Stimulated activated CD4-positive, alpha-beta T cell treated with anti-CD3 and anti-CD28 coated beads, Interleukin-12 subunit alpha, Interleukin-12 subunit beta, amount 100 ng/mL, for 48 hours (primary cell): ENCODE measurements around the gene UNC5B.
"Not testable (repeated sequence)": the region's sequence is repeated elsewhere in the genome, so short reads cannot be mapped to it uniquely, and the experiment has no call there.

Experiments used
- DNase-seq, 3 donors: peaks; one replicate each; pipeline ENCODE4 v3.0.0-alpha.2; 2020; ENCODE audit warnings: low read depth in 2 of 3, low spot score in 1 of 3

UNC5B gene

DNA sequence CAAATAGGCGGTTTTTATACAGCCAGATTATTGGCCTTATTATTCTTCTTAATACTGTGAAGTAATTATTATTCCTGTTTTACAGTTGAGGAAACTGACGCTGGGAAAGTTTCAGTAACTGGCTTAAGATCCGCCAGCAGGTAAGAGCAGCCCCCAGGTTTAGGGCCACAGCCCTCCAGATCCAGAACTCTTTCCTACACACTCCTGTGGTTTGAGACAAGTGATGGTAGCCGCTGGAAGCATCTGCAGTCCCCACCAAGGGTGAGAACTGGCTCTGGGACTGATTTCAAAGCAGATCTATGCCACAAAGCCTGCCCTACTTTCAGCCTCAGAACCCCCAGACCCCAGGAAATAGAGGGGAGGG is 3.0 kb upstream of the UNC5B start:
- DNase-seq, result no peak

DNA sequence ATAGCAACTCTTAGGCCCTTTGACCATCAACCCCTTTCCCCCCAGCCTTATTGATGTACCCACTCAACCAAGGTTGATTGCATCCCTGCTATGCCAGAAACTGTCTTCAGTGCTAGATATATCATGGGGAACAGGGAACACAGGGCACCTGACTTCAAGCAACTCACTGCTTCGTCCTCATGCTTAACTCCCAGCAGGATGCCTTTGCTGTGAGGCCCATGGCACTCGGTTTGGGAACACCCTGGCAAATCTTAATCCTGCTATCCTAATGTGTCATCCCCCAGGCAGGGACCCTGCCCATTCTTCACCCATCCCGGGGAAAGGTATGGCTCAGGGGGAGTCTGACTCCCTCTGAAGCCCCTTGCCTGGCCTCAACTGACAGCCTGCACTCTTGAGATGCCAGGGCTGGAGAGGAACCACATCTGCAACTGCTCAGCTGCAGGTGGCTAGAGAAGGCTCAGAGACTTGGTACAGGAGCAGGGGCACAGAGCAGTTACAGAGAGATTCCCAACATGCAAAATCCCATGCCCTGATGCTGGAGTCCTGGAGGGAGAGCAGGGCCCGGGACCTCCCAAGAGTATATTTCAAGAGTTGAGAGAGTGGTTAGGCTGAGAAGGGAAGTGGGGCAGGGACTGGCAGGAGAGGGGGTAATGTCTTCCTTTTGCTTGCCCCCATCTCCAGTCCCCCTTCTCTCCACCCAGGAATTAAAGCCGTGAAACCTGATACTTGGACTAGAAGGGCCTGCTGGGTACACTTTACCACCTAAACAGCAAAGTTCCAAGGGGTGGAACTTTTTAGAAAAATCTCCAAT is 2.4 kb upstream of the UNC5B start:
- no peak for DNase-seq

GRCh38 chr10:71210542-71210871 is 1.9 kb upstream of the UNC5B start:
- no peak for DNase-seq

GRCh38 chr10:71211053-71211452 is 1.3 kb upstream of the UNC5B start:
- DNase-seq, result no peak

DNA sequence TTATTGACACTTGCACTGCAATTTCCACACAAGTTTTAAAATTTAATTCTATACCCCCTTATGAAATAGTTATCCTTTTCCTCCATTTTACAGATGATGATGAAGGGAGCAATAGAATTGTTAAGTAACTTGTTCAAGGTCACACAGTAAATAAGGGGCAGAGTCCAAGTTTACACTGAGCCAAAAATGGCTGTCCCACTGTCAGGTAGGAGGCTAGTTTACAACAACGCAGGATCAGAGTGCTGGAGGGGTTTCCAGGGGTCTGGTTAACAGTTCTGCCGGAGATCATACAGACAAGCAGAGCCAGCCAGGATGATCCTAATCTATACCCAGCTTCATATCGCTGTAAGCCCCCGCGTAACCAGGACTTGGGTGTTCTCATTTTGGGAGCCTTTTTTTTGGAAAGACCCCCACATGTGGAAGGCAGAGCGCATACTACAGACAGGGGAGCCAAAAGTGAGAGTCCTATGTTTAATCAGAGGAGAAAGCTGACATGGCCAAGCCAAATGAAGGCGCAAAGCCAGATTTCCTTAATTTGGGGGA is 524 bp upstream of the UNC5B start:
- no peak for DNase-seq

DNA sequence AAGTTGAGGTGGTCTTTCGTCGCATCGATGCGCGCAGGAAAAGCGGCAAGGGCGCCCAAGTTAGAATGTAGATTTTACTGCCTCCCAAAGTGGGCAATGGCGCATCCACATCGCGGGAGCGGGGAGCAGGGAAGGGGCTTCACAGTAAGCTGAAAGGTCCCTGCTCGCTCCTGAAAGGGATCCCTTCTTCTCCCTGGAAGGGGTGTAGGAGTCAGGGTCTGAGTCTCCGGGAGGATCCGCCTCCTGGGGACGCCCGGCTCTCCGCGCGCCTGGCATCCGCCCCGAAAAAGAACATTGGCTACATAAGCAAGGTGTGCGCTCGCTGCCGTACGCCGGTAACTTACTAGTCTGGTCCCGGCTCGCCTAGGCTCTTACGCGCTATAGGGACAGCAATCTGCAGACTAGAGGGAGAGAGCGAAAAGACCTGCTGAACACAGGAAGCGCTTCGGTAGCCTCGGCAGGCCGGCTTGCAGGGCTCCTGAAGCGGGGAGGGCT is 804 bp downstream of the UNC5B start:
- DNase-seq, result no peak

- DNase-seq, result no peak
These were observed 1.5 kb downstream of the UNC5B start for GRCh38 chr10:71213761-71214440.

- DNase-seq, result no peak
These were observed 2.5 kb downstream of the UNC5B start for GRCh38 chr10:71214641-71215559.

DNA sequence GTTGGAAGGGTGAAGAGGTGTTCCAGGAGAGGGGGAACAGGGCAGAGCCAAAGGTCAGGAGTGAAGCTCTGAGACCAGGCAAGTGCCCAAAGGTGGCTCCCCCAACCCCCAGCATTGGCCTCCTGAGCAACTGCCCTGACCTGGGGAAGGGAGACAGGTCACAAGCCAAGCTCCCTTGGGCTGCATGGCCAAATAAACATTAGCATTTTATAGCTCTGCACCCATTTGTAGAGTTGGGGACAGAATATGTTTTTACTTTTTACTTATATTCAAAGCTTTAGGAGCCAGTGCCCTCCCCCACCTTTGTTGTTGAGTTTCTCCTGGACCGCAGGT is 4.0 kb downstream of the UNC5B start:
- no peak for DNase-seq

GRCh38 chr10:71216751-71217265 is 4.4 kb downstream of the UNC5B start:
- no peak for DNase-seq

GRCh38 chr10:71217266-71218045 is 5.1 kb downstream of the UNC5B start:
- no peak for DNase-seq

- DNase-seq, result no peak
These were observed 5.8 kb downstream of the UNC5B start for GRCh38 chr10:71218046-71218650.

DNA sequence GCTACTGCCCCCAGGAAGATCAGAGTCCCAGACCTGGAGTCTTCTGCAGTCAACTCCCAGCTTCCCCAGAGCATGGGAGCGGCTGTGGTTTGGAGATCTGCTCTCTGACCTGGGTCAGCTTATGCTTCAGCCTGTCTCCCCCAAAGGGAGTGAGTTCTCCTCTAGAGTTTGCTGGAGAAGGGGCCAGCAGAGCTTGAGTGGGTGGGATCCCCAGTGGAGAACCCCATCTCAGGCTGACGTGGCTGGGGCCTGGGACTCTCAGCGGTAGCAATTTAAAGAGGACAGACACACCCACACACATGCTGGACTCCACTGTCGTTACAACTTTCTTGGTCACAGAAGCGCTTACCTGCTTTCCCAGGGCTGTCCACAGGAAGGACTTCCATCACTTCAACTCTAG is 6.3 kb downstream of the UNC5B start:
- DNase-seq, result no peak

- not testable (repeated sequence) for DNase-seq
These were observed 7.0 kb downstream of the UNC5B start for GRCh38 chr10:71219236-71219917.

GRCh38 chr10:71219918-71220688 is 7.7 kb downstream of the UNC5B start:
- DNase-seq, result no peak

DNA sequence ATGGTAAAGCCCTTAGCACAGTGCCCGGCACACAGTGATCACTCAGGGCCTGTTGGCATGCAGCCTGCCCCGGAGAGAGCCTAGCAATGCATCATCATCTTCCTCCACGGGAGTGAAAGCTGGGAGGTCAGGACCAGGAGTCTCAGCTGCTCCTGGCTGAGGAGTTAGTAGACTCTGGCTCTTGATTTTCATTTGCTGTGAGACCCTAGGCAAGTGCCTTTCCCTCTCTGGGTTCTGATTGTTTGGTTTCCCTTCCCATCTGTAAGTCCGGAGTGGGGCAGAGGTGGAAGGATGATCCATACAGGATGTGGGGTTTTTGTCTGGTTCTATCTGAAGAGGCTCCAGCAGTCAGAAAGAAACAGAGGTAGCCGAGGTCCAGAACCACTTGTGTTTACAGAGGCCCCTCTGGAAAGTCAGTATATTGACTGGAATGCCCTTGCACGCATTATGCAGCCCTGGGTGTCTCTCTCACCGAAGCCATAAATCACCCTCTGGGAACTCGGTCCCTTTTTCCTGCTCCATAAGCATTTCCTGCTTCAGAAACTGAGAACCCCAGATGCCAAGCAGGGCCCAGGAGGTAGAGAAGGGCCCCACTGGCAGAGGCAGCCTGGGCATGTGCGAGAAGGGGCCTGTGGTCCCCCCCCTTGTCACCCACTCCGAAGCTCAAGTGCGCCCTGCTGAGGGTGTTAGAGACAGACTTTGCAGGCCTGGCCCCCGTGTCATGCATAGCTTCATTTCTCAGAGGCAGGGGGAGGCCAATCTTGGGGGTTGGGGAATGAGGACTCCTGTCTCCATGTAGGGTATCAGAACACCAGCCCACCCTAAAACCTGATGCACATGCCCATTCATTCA is 8.5 kb downstream of the UNC5B start:
- DNase-seq, result no peak

GRCh38 chr10:71221586-71222202 is 9.3 kb downstream of the UNC5B start:
- DNase-seq, result no peak
